ENCODE measurements around the gene LARP7.
A peak's percentile ranks its signal among the peaks of the same experiment; 100 is the strongest.
"Not testable (repeated sequence)": the region's sequence is repeated elsewhere in the genome, so short reads cannot be mapped to it uniquely, and the experiment has no call there.

LARP7 gene

GRCh38 chr4:112636688-112637551 lies at the start of gene LARP7, which contains the start of gene ZGRF1:
TSS of gene LARP7 (plus strand) at chr4:112637143. CDS start at chr4:112644670, 7,527 bp downstream.
TSS of gene ZGRF1 (minus strand) at chr4:112636909. CDS start at chr4:112633176, 3,733 bp downstream.
- DNase-seq = peak; percentile 98

DNA sequence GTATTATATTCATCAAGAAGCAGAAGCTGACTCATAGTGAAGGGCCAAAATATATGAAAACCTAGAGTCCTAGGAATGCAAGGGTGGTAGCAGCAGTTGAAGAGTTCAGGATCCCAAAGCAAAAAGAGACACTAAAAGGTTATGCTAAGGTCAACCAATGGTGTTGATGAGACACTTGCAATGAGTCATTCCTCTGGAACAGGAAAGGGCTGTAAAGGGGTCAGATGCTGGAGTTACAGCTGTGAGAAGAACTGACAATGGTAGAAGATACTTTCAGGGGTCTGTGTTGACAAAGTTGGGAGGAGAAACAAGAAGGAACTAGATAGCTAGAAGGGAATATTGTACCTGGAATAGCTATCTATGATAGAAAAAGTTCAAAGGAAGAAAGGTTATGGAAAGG lies 47.7 kb upstream of the LARP7 start:
- no peak for DNase-seq

GRCh38 chr4:112591593-112591992 lies 45.4 kb upstream of the LARP7 start:
- DNase-seq = no peak

- DNase-seq = no peak
These were observed 44.2 kb upstream of the LARP7 start for GRCh38 chr4:112592717-112593116.

DNA sequence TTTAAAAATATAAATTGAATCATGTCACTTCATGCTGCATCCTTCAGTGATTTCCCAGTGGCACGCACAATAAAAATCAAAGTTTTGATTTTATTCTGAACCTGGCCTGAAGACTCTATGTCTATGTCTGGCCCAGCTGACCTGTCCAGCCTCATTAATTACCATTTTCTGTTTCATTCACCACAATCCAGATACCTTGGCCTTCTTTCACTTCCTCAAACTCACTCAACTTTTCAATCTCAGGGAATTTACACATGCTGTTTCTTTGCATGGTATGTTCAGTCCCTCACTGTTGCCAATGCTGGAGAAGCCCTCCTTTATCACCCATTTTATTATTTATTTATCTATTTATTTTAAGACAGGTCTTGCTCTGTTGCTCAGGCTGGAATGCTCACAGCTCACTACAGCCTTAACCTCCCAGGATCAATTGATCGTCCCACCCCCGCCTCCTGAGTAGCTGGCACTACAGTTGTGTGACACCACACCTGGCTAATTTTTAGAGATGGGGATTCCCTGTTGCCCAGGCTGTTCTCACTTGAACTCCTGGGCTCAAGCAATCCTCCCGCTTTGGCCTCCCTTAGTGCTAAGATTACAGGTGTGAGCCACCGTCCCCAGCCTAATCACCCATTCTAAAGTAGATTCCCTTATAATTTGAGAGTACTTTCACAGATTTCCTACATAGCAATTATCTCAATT lies 43.4 kb upstream of the LARP7 start:
- no peak for DNase-seq

DNA sequence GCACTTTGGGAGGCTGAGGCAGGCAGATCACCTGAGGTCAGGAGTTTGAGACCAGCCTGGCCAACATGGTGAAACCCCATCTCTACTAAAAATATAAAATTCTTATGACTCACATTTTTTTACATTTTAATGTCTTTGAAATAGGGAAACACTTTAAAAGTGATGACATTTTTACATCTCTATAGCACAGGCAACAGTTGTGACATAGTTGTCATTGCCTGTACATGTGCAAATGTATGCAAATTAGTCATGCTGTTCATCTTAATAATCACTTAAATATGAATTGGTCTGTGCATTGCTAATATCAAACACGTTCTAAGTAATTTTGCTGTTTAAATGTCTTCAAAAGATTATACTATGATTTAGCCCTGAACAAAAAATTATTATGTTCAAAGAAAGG lies 42.0 kb upstream of the LARP7 start:
- DNase-seq = no peak

- peak; percentile 12 to 73 for DNase-seq
These were observed 32.4 kb upstream of the LARP7 start for GRCh38 chr4:112604589-112604988.

GRCh38 chr4:112612814-112613213 lies 24.1 kb upstream of the LARP7 start:
- DNase-seq = not testable (repeated sequence)

GRCh38 chr4:112616984-112617383 lies 20.0 kb upstream of the LARP7 start:
- no peak for DNase-seq

GRCh38 chr4:112626228-112626627 lies 10.7 kb upstream of the LARP7 start:
- no peak for DNase-seq

DNA sequence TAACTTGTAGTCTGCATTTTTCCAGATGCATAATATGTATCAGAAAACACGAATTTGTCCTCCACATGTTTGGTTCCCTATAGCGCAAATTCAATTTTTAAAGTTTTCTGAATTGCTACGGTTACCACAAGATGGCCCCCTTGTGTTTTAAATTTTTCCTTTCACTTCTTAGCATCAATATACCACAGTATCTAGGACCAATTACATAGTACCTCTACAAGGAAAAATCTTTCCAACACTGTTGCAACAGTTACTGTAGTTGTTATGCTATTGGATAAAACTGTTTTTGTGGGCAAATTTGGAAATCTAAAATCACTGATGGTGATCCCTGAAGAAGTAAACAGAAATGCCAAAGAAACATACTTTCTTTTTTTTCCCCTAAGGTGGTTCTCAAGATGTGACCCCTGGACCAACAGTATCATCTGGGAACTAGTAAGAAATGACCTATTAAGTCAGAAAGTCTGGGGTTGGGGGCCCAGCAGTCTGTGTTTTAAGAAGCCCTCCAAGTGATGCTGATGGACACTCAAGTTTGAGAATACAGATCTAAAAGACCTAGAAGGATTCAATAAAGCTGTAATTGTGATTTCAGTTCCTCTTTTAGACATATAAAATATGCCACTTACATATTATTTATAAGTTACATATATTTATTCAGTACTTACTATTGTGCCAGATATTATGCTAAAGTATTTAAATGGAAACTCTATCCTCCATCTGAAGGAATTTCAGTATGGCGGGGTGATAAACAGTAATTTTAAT lies 3.3 kb upstream of the LARP7 start:
- DNase-seq = peak; percentile 19 to 29

DNA sequence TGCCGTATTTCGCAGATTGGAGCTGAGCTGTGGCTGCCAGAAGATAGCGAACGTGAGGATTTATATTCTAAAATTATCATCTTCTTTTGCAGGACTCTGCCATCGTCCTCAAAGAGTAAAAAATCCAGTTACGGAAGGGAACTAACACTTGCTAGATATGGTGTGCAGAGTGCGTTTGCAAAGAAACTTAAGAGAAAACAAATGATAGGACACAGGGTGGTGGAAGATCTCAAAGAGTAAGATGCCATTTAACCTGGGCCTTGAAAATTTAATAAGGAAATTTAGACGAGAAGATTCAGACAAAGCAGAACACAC lies 566 bp downstream of the LARP7 start:
- no peak for DNase-seq

- no peak for DNase-seq
These were observed 5.6 kb downstream of the LARP7 start for GRCh38 chr4:112642526-112642925.

DNA sequence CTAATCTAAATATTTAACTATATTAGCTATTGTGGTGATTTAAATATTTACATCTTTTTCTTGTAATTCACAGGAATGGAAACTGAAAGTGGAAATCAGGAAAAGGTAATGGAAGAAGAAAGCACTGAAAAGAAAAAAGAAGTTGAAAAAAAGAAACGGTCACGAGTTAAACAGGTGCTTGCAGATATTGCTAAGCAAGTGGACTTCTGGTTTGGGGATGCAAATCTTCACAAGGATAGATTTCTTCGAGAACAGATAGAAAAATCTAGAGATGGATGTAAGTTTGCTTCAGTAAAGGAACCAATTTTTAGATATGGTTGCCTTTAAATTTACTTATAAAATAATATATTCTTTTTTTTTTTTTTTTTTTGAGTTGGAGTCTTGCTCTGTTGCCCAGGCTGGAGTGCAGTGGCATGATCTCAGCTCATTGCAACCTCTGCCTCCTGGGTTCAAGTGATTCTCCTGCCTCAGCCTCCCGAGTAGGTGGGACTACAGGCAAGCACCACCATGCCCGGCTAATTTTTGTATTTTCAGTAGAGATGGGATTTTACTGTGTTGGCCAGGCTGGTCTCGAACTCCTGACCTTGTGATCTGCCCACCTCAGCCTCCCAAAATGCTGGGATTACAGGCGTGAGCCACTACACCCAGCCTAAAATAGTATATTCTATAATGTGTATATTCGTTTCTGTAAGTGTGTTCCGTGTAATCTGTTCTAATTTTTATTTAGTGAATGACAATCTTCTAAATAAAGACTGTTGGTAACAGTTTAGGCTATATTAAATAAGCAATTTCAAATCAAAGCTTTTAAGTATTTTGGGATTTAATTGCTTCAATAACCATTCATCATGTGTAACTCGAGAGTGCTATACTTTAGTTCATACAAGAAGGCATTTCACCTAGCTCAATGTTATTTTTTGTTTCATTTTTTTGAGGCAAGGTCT lies 7.9 kb downstream of the LARP7 start:
- DNase-seq = not testable (repeated sequence)

DNA sequence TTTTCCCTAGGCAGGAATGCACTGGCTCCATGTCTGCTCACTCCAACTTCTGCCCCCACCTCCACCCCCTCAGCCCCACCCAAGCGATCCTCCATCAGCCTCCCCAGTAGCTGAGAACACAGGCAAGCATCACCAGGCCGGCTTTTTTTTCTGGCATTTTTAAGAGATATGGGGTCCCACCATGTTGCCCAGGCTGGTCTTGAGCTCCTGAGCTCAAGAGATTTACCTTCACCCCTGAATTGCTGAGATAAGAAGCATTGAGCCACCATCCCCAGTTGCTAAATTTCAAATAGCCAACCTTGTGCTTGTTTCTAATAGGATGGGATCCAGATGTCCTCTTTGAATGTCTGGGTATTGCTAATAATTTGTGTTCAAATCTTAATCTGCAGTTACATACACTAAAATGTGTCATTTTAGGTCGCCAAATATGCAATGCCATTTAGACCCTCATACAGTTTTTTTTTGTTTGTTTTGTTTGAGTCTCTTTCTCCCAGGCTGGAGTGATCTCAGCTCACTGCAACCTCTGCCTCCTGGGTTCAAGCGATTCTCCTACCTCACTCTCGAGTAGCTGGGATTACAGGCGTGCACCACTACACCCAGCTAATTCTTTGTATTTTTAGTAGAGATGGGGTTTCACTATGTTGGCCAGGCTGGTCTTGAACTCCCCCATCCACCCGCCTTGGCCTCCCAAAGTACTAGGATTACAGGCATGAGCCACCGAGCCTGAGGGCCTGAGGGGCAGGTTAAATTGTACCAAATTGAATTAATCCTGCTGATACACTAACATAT lies 8.8 kb downstream of the LARP7 start:
- DNase-seq = no peak

GRCh38 chr4:112646632-112647537 lies 9.9 kb downstream of the LARP7 start:
- no peak for DNase-seq

DNA sequence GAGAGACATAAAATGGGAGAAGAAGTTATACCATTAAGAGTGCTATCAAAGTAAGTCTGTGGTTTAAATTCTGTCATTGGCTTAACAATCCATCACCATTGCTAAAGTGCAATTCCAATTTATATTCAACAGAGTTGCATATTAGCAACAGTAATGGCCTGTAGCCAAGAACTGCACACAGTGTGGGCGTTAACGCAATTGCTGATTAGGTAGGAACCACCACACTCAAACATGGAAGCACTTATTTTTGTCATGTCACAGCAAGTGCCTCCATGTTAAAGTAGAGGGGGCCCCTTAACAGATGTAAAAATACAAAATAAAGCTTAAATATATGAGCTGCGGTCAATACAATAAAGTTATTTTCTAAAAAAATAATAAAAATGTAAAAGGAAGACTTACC lies 10.8 kb downstream of the LARP7 start:
- no peak for DNase-seq

GRCh38 chr4:112648263-112649054 lies 11.5 kb downstream of the LARP7 start:
- no peak for DNase-seq

DNA sequence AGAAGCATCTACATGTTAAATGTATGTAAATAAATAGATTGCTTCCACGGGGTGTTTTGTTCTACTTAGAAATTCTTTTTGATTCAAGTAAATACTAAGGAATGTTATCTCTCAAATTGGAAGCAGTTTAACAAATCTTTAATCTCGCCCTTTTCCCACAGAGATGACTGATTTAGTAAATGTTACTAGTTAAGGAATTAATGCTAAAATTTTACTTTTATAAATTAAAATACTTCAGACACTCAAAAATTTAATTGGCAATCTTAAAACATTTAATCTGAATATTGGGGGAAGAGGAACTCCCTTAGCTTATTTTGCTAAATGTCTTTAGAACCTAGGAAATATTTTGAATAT lies 12.1 kb downstream of the LARP7 start:
- DNase-seq = no peak

GRCh38 chr4:112650332-112650731 lies 13.4 kb downstream of the LARP7 start:
- DNase-seq = no peak

Data from NCI-H446 (cell line).